PC-9 (cell line): ENCODE data around the gene TCEANC2.

Experiments used
- EZH2 ChIP-seq: fragments of 200-600 bp; sonication (generic); IDR thresholded peaks from 2 replicates; pipeline ENCODE4 v1.8.0; 2017; ENCODE audit warnings: antibody characterized with exemption, low read depth
- TF ChIP-seq, protein P1 (sequence below): fragments of 200-600 bp; sonication (generic); conservative IDR thresholded peaks from 2 replicates; pipeline ENCODE4 v1.6.1; 2017; ENCODE audit warnings: mixed run types, antibody characterized with exemption, mild to moderate bottlenecking, moderate library complexity

DNA sequence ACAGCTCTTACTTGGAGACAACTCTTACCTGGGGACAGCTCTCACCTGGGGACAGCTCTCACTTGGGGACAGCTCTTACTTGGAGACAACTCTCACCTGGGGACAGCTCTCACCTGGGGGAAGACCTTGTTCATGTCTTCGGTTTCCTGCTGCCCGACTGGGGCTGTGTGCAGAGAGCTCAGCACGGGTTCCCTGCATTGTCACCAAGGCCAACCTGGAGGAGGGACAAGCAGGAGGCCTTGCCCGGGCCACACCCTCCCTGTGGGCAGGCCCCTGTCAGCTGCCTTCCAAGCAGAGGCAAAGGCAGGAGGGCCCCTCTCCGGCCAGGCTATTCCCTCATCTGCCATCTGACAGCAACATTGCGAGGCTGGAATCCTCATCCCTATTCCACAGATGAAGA, 35.4 kb upstream of the TCEANC2 start, which contains the start of gene LDLRAD1:
- TF ChIP-seq EZH2, result no peak
- TF ChIP-seq, protein P1, sequence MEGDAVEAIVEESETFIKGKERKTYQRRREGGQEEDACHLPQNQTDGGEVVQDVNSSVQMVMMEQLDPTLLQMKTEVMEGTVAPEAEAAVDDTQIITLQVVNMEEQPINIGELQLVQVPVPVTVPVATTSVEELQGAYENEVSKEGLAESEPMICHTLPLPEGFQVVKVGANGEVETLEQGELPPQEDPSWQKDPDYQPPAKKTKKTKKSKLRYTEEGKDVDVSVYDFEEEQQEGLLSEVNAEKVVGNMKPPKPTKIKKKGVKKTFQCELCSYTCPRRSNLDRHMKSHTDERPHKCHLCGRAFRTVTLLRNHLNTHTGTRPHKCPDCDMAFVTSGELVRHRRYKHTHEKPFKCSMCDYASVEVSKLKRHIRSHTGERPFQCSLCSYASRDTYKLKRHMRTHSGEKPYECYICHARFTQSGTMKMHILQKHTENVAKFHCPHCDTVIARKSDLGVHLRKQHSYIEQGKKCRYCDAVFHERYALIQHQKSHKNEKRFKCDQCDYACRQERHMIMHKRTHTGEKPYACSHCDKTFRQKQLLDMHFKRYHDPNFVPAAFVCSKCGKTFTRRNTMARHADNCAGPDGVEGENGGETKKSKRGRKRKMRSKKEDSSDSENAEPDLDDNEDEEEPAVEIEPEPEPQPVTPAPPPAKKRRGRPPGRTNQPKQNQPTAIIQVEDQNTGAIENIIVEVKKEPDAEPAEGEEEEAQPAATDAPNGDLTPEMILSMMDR, result no peak
